ENCODE measurements around the gene PHC2. TPM values are rescaled to one million over a fixed set of nuclear protein-coding genes. Genes with fewer than 3 reads are reported as not detected.
A peak's percentile ranks its signal among the peaks of the same experiment; 100 is the strongest.

PHC2 gene
- total RNA-seq, 1 donor from 2014 or later, result 222 TPM

DNA sequence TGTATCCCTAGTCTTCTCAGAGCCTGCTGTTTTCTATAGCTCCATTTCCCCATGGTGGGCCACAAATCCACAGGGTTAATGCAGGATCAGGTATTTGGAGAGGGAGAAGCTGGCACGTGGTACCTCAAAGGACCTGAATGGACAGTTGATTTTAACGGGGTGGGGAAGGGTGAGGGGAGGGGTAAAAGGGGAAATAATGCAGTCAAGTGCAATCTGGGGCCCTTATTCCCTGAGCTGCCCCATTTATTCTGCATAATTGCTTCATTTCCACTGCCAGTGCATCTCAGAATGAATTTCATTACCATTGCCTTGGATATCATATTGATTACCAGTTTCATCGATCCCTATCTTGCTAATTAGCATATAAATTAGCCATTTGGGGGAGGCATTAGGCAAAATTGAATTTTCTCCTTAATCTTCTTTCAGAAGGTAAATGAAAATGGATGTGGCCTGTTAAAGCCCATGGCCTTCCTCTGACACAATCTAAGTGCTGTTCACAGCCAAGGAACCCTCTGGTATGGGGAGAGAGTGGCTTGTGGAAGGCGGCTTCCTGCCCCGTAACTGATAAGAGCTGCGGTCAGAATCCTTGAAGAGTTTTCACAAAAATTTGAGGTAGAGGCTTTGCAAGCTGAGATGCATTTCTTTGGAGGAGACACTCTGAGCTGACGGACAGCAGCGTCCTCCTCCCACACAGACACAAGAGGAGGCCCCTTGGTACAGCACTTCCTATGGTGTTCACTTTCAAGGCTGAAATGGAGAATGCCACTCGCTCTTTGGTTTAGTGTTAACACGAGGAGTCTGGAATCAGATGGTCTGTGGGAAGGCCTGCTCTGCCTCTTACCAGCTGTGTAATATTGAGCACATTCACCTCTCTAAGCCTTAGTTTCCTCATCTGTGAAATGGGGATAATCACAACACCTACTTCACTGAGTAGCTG is 34.4 kb downstream of the PHC2 start:
- TF ChIP-seq, protein P1, sequence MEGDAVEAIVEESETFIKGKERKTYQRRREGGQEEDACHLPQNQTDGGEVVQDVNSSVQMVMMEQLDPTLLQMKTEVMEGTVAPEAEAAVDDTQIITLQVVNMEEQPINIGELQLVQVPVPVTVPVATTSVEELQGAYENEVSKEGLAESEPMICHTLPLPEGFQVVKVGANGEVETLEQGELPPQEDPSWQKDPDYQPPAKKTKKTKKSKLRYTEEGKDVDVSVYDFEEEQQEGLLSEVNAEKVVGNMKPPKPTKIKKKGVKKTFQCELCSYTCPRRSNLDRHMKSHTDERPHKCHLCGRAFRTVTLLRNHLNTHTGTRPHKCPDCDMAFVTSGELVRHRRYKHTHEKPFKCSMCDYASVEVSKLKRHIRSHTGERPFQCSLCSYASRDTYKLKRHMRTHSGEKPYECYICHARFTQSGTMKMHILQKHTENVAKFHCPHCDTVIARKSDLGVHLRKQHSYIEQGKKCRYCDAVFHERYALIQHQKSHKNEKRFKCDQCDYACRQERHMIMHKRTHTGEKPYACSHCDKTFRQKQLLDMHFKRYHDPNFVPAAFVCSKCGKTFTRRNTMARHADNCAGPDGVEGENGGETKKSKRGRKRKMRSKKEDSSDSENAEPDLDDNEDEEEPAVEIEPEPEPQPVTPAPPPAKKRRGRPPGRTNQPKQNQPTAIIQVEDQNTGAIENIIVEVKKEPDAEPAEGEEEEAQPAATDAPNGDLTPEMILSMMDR (IDR thresholded peaks at IDR 0.05), result no peak
- H3K4me3 ChIP-seq, result no peak overlapping the region
- H3K4me1 ChIP-seq, result peaks cover 0 to 3% of the 10 kb centered on the region in 2 donors
- no peaks in the 10 kb centered on the region for H3K36me3 ChIP-seq
- H3K27ac ChIP-seq, result no peak overlapping the region
- no peaks in the 10 kb centered on the region for H3K9me3 ChIP-seq
- intact Hi-C loops (cut with DNase I), result no loop called here
- DNase-seq (ENCODE audit: low spot score in 2 of 2), result no peak
- H3K27me3 ChIP-seq, result no peaks in the 10 kb centered on the region

DNA sequence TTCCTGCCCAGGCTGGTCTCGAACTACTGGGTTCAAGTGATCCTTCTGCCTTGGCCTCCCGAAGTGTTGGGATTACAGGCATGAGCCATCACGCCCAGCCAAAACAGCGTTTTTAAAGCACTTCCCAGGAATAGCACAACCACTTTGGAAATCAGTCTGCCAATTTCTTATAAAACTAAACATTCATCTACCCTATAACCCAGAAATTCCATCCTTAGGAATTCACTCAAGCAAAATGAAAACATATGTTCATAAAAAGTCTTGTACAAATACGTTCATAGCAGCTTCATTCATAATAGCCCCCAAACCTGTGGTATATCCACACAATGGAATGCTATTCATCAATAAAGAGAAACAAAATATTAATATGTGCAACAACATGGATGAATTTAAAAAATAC is 36.1 kb downstream of the PHC2 start:
- Histone ChIP-seq H3K27me3 (no peaks in the 10 kb centered on the region), H3K4me3 (no peak overlapping the region), H3K27ac (peak overlapping the region in 1 of 2 donors; percentile 14), H3K36me3 (no peaks in the 10 kb centered on the region), H3K9me3 (no peaks in the 10 kb centered on the region), H3K4me1 (peaks cover 0 to 3% of the 10 kb centered on the region in 2 donors)
- TF ChIP-seq, protein P1 (IDR thresholded peaks at IDR 0.05), result no peak
- DNase-seq (ENCODE audit: low spot score in 2 of 2), result no peak
- intact Hi-C loops (cut with DNase I), result no loop called here

DNA sequence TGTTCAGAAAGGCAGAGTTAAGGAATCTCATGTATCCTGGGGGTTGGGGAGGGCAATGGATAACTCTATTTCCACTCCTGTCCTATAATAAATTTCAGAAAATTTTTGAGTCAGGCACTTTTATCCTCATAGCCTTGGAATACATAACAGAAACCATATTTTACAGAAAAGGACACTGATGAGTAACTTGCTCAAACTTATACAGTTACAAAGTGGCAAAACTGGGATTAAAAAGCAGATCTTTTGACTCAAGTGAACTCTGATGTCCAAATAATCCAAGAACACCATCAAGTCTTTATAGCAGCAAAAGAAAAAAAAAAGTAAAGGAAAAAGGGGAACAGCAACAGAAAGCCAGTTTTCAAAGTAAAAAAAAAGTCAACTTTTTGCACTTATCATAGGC is 36.9 kb downstream of the PHC2 start:
- peaks cover 0 to 6% of the 10 kb centered on the region in 2 donors for H3K4me1 ChIP-seq
- TF ChIP-seq, protein P1 (IDR thresholded peaks at IDR 0.05), result no peak
- H3K4me3 ChIP-seq, result no peak overlapping the region
- H3K9me3 ChIP-seq, result no peaks in the 10 kb centered on the region
- no peak overlapping the region for H3K27ac ChIP-seq
- H3K27me3 ChIP-seq, result no peaks in the 10 kb centered on the region
- H3K36me3 ChIP-seq, result no peaks in the 10 kb centered on the region
- DNase-seq (ENCODE audit: low spot score in 2 of 2), result no peak
- intact Hi-C loops (cut with DNase I), result no loop called here

DNA sequence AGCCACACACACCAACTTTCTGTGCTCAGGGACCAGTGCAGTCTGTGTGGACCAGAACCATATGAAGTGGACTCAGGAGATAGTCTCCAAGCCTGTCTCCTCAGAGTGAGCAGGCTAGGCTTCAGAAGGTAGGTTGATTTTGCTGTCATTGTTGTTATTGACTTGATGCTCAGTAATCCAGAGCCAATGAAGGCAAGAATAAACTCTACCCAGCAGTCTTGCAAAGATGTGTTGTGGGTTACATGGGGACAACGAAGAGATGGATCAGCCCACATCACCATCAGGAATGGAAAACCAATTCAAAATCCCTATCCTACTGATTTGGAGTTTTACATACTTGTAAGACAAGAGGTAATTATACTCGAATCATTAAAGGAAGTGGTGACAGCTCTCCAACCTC is 37.4 kb downstream of the PHC2 start:
- DNase-seq (ENCODE audit: low spot score in 2 of 2), result no peak
- H3K4me3 ChIP-seq, result no peak overlapping the region
- TF ChIP-seq, protein P1 (IDR thresholded peaks at IDR 0.05), result no peak
- peaks cover 0 to 6% of the 10 kb centered on the region in 2 donors for H3K4me1 ChIP-seq
- H3K27me3 ChIP-seq, result no peaks in the 10 kb centered on the region
- H3K27ac ChIP-seq, result no peak overlapping the region
- no peaks in the 10 kb centered on the region for H3K36me3 ChIP-seq
- intact Hi-C loops (cut with DNase I), result no loop called here
- no peaks in the 10 kb centered on the region for H3K9me3 ChIP-seq

DNA sequence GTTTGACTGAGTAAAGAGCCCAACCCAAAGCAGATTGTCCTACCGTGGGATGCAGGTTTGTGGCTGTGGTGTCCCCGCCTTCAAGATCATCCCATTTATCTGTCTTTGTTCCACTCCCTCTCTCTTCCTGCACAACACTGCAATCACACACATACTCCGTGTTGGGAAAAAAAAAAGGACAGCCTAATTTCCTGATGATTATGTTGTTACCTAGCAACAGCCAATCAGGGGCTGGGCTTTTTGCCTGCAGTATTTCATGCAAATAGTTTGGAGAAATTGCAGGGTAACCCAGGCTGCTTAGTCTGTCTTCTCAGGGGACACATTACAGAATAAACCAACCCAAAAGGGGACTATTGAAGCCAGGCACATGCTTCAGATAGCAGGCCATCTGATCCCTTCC is 38.3 kb downstream of the PHC2 start:
- H3K27ac ChIP-seq, result no peak overlapping the region
- TF ChIP-seq, protein P1 (IDR thresholded peaks at IDR 0.05), result no peak

More for the DNA sequence above, 38.3 kb downstream of the PHC2 start:
- H3K27me3 ChIP-seq, result no peaks in the 10 kb centered on the region
- H3K36me3 ChIP-seq, result no peaks in the 10 kb centered on the region
- DNase-seq (ENCODE audit: low spot score in 2 of 2), result no peak
- H3K4me3 ChIP-seq, result no peak overlapping the region
- intact Hi-C loops (cut with DNase I), result no loop called here
- H3K9me3 ChIP-seq, result no peaks in the 10 kb centered on the region
- H3K4me1 ChIP-seq, result peaks cover 0 to 6% of the 10 kb centered on the region in 2 donors

All from ascending aorta (tissue), 2 donors.